HG03565 (cell line): ENCODE data around the gene ADA.
A peak's percentile ranks its signal among the peaks of the same experiment; 100 is the strongest.
"Not testable (repeated sequence)": the region's sequence is repeated elsewhere in the genome, so short reads cannot be mapped to it uniquely, and the experiment has no call there.

Source experiments
- ATAC-seq: cut with Tn5 transposase; IDR thresholded peaks from one replicate; pipeline ENCODE4 v1.9.1; 2021; ENCODE audit warnings: mild to moderate bottlenecking, moderate library complexity; ENCODE audit not compliant: unreplicated experiment

Gene ADA

DNA sequence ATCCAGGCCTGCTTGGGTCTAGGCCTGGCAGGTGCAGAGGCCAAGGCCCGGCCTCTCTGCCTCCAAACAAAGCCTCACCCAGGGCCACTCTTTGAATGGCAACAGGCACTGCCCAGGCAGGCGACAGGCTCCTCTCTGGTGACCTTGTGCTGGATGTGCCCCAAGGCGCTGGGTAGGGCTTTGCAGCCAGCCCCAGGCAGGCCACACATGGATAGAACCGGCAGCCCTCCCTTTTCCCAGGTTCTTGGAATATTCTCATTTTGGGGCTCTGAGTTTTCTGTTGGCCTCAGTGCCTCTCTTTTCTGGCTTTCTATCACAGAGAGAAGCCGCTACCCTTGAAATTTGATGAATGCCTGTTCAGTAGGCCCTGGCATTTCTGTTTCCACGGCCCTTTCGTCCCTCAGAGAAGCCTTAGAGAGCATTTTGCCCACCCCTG lies 50.2 kb downstream of the ADA start:
- no peak for ATAC-seq

DNA sequence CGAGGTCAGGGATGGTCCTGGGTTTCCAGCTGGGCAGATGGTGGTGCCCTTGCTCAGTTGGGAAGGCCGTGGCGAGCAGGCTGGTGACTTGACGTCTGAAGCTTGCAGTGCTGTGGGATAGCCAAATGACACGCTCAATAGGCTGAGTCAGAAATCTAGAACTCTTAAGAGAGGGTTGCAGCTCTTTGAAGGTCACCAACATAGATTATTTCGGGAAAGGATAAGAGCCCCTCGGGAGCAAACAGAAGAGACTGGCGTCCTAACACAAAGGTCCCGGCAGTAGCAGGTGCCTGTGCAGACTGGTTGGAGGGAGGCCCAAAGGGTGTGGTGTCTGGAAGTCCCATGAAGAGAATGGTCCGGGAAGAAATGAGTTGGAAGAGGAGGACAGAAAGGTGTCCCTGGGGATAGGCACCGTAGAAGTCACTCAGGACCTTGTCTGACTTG lies 50.7 kb downstream of the ADA start:
- ATAC-seq: no peak

DNA sequence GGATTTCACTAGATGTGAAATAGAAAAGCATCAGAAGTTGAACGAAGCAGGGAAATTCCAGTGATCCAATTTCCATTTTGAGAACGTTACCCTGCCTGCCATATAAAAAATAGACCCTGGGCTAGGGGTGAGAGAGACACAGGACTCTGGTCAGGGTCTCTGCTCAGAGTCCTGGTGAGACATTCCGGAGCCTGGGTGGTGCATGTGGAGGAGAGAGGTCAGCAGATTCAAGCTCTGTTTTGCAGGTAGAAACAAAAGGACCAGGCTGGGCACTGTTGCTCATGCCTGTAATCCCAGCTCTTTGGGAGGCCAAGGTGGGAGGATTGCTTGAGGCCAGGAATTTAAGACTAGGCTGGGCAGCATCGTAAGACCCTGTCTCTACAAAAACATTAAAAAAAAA lies 51.2 kb downstream of the ADA start:
- ATAC-seq: no peak

DNA sequence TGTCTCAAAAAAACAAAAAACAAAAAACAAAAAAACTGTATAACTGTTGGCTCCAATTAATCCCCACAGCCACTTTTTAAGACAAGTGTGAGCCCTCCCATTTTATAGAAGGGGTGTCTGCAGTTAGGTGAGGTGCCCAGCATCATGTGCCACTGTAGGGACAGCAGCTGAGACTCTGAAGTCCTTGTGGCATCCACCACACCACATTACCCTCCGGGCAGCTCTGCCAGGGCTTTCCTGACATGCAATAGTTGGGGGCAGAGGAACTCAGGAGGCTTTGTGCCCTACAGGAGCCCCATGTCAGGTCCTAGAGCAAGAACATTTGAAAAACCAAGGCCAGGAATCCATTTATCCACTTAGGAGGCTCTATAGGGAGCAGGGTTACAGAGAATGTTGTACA lies 51.8 kb downstream of the ADA start:
- ATAC-seq: no peak

DNA sequence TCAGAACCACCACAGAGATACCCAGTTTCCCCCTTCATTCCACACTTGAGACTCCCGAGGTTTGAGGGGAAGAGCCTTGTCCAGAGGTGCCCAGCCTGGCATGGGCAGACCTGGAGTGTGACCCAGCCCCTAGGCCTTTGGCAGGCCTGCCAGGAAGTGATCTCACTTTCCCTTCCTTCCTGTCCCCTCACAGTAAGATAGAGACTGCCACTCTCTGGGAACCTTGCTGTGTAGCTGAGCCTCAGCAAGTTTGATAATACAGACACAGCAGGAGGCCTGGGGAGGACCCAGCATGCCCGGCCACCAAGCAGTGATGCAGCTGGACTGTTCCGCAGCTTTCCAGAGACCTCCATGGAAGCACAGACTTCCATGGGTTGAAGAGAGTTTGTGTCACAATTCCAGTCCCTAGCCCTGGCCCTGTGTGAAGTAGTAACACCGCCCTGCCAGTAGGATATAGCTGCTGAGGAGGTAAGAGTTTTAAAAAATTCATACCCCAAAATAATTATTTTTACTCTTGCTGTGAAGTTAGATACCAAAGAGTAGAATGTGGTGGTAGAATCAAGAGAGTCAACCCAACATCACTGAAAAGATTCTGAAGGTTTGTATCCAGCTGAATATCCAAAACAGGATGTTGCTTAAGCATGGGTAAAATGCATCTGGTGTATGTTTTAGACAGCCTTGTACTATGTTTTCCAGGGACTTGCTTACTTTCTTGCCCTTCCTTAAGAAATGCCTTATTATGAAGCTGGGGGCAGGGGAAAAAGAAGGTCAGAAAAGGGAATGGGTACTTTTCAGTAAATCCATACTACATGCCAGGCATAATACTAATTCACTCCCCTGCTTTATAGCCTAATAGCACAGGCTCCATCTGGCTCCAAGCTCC lies 52.8 kb downstream of the ADA start:
- ATAC-seq: no peak

DNA sequence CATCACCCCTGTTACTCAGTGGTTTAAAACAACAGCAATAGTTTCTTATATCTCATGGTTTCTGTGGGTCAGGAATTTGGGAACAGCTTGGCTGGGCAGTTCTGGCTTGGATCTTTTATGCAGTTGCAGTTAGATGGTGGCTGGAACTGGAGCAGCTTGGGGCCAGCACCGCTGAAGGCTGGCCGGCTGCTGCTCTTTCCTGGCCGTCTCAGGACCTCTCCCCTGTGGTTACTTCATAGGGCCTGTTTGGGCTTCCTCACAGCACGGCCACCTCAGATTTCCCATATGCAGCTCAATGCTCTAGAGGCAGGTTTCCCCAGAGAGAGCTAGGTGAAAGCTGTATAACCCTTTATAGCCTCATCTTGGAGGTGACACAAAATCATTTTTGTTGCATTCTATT lies 53.6 kb downstream of the ADA start:
- ATAC-seq: no peak

DNA sequence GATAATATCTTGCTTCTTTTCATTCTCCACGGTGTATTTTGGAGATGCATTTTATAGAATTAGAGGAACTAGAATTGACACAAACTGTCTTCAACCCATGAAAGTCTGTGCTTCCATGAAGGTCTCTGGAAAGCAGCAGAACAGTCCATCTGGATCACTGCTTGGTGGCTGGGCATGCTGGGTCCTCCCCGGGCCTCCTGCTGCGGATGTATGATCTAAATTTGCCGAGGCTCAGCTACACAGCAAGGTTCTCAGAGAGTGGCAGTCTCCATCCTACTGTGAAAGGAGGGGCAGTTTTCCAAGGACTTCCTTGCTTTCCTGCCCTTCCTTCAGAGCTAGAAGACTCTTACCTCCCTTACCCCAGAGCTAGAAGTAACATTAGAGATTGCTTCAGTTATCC lies 54.0 kb downstream of the ADA start:
- no peak for ATAC-seq

DNA sequence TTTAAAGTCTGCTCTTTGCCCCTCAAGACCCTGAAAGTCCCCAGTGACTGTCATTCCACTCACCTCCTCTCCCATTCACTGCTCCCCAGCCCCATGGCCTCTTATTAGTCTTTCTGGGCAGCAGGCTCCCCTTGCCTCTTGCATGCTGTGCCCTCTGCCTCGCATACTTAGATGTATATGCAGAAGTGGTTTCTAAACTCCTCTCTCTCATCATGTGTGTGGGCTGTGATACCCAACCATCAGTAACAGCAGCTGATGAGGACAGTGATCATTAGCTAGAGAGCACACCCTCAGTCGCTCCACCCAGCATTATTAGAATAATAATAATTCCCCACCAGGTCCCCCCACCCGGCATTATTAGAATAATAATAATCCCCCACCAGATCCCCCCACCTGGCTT lies 54.6 kb downstream of the ADA start:
- ATAC-seq: no peak

DNA sequence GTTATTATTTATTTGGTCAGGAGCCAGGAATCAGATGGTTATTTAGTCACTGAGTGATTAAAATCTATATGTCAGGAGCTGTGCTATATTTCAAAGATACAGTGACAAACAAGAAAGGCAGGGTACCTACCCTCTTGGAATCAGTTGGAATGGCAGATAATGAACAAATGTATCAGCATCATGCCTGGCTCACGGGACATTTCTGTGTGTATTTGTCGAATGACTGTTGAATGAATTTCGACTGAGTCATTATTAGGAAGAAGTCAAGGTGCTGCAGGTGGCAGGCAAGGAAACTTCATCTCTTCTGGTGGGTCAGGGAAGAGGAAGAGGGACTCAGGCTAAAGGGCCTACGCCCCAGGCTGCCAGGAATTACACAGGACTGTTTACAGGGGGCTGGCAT lies 55.5 kb downstream of the ADA start:
- no peak for ATAC-seq

DNA sequence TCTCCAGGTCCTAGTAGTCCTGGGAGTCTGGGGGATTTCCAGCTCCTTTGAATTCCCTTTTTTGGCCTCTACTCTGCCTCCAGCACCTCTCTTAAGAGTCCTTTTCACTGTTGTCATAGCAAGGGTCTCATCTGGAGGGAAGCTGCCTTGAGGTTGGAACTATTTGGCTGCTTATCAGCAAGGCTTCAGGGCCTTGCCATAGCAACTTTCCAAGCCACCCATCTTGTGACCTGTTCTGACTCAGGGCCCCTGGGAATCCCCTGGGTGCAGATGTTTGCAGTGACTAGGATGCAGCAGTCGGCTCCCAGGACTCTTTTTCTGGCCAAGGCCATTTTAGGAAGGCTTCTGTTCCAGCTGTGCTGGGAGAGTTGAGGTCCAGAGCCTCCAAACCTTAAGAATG lies 56.8 kb downstream of the ADA start:
- ATAC-seq: peak; percentile 39

DNA sequence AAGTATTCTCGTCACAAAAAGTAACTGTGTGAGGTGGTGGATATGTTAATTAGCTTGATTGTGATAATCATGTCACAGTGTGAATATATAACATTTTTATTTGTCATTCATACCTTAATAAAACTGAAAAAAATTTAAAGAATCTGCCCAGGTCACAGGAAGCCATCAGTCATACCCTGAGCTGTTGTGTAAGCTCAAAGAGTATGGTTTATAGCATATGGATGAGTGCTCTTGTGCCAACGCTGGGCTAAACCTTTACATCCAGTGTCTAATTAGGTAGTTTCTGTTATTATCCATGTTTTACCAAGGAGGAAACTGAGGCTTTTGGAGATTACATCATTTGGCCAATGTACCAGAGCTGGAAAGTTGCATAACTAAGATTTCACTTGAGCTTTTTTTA lies 57.7 kb downstream of the ADA start:
- no peak for ATAC-seq

DNA sequence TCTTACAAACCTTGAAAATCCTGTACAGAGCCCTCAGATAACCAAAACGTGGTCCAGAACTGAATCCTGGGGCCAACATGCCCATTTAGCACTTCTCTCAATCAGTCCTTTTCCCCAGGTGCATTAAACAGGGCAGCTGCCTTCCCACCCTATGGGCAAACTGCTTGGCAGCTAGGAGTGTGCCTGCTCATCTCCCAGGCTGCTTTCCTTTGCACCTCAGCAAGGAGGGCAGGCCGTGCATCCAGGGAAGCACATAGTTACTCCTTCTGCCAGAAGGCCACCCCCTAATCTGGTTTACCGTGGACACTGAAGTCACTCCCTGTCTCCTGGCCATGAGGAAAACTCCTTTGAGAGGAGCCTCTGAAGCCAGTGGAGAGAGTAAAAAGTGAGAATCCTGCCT lies 59.1 kb downstream of the ADA start:
- no peak for ATAC-seq

DNA sequence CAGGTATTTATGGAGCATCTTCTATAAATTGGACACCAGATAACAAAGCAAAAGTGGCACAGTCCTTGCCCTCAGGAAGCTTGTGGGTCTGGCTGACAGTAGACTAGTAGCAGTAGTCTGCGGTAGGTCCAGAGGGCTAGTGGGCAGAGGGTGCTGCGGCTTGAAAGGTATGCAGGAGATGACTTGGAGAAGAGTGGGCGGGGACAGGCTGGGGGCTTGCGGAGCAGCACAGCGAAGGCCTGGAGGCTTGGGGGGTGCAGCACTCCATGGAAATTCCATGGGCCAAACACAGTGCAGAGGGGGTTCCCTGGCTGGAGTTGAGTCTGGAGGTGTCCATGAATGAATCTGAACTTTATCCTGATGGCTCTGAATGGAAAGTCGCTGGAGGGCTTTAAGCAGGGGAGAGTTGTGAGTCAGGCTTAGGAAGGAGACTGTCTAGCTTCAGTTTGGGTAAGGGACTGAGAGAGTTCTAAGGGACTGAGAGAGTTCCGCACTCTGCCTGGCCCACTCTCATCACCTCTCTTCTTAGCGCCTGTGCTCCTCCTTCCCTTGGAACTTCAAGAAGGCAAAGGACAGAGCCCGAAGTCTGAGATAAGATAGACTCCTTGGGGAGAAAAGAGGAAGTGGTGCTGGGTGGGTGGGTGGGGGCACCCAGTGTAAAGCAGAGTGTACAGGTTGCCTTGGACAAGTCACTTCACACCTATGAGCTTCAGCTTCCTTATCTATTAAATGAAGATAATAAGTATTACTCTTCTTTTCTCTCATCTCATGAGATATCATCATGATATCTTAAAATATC lies 60.3 kb downstream of the ADA start:
- ATAC-seq: no peak

DNA sequence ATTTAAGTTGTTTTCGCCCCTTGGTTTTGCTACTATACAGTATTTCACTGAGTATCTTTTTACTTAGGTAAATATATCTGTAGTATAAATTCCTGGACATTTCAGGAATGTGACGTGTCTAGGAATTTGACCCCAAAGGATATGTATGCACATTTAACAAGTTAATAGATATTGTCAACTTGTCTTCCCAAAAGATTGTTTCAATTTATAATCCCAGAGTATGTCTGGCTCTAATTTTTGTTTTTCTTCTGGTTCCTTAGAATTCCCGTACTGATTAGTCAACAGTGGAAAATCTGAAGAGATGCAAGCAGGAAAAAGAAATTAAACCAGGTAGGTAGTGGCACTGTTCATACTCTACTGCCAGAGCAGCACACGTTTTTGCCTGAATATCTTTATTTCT lies 62.0 kb downstream of the ADA start:
- ATAC-seq: no peak

DNA sequence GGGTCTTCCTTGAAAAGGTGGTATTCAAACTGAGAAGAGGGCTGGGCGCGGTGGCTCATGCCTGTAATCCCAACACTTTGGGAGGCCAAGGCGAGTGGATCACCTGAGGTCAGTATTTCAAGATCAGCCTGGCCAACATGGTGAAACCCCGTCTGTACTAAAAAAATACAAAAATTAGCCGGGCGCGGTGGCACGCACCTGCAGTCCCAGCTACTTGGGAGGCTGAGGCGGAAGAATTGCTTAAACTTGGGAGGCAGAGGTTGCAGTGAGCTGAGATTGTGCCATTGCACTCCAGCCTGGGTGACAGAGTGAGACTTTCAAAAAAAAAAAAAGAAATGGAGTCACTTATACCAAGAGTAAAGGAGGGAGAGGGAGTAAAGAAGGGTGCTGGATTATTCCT lies 63.2 kb downstream of the ADA start:
- ATAC-seq: not testable (repeated sequence)

DNA sequence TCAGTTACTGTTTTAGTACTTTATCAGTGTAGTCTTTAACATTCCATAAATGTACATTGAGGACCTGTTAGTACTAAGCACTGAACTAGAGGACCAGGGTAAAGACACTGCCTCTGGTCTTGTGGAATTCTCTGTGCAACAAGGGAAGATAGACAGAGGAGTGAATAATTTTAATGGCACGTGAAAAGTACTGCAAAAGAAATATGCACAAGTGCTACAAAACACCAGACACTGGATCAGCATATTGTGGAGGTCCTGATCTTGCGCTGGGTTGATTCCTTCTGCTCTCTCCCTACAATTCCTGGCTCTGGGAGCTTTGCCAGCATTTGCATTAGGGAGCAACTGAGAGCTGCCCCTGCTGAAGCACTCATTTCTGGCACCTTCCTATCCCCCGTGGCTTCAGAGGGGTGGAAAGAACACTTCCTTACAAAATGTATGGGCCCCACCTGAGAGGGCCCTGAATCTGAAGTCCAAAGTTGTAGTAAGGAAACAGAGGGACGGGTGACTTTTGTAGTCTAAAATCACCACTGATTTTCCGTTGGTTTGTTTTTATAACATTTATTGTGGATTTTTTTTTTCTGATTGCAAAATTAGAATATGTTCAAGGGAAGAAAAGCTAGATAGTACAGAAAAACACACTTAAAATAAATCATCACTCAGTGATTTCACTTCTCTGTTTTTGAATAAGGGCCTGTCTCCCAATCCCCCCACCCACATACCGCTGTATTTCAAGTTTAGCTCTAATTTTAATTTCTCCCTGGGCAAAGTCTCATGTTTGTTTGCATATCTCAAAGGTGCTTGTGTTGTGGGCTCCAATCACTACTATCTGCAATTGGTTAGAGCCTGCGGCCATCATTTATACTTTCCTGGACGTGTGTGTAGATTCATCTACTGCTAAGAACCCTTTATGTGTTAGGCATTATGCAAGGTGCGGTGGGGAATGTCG lies 64.2 kb downstream of the ADA start:
- no peak for ATAC-seq

DNA sequence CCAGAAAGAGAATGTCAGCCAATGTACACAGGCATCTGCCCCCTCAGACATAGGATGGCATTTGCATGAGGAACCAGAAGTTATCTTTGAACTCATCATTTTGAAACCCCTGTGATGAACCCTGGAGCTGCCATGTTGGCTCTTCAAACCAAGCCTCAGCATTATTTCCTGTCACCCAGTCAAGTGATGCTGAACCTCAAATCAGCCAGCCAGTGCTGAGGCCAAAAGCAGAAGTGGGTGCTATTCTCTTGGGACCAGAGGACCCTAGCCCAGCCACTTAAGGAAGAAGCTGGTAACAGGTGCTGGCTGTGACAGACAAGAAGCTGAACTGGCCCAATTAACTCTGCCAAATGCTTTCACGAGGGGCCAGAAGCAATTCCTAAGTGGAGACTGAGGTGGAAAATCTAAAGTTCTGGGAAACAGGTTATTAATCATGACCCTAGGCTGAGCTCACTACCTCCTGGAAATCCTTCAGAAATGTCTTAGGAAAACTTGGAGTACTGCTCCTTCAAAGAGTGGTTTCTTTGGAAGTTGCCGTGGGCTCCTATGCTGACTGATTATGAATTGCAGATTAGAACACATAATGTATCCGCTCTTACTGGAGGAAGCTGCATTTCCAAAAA lies 65.1 kb downstream of the ADA start:
- ATAC-seq: peak; percentile 51

DNA sequence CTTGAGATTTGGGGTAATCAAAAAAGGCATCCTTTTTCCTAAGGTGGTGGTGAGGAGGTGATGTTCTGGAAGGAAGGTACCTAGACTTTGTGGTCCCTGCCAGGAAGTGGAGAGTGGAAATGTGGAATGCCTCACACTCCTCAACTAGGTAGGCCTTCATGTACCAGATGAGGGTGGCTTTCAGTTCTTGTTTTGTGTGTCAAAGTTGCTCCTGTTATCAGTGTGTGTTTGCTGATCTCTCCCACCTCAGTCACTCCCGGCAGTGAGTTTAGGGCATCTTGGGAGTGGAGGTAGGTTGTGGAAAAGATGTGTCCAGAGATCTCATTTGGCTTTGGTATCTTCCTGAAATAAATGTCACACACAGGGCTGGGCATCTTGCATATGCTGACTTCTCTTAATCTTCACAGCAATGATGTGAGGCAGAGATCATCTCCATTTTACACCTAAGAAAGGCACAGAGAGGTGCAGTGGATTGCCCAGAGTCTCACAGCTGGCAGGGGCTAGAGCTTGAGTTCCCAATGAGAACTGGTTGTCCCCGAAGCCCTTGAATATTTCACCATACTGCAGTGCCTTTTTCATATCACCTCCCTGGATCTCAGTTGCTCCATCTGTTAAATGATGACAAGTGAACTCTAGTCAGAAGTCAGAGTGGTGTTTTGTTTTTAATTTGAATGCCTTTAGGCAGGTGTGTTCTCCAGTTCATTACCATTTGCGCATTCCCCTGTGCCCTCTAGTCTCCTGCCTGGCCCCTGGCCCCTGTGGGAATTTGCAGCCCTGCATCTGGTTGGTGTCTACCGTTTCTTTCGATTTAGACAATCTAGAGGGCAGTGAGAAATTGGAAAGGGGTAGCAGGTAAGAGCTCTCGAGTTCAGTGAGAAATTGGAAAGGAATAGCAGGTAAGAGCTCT lies 66.2 kb downstream of the ADA start:
- ATAC-seq: no peak

DNA sequence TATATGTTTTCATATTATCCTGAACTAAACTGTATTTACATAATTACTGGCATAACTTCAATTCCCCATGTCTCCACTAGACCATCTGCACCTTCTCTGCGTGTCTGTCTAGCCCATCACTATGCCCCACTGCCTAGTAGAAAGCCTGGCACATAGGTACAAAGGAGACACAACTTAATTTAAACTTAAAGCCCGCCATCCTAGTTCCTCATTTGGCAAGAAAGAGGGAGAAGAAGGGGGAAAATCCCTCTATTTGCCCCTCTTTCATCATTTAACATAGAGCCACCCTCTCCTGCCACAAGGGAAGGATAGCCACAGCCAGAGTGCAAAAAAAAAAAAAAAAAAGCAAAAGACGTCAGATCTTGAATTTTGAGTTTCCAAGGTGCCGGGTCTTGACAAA lies 67.3 kb downstream of the ADA start:
- ATAC-seq: no peak

DNA sequence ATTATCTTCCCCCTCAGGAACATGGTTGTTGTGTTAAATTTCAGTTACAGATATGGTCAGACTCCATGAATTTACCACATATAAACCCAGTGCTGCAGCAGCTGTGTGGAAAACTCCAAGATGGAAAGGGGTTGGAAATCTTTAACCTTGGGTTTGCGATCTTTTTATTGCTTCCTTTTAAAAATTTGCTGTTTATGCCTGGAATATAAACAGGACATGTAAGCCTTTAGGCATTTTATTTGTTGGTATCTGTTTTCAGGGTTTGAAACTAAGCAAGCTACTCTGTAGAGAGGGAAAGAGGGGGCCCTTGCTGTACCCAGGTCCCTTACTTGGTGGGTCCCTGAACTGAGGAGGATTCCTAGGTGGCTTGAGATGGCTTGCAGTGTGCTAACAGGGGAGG lies 68.3 kb downstream of the ADA start:
- ATAC-seq: no peak
